Neuronal stem cell (in vitro differentiated cells): ENCODE data around the gene CHD5.

Experiments
- DNase-seq: peaks from one replicate; pipeline ENCODE4 v3.0.0-alpha.2; 2013; ENCODE audit warnings: low spot score
- H2AFZ ChIP-seq: one replicate; pipeline ENCODE4 v1.6.1; 2013; ENCODE audit warnings: mild to moderate bottlenecking, low read length, inconsistent platforms
- H2AK5ac ChIP-seq: 2 replicates; pipeline ENCODE4 v1.6.1; 2013; ENCODE audit warnings: low read depth, mild to moderate bottlenecking, inconsistent platforms, low read length, moderate library complexity, mixed read lengths
- H2BK120ac ChIP-seq: 2 replicates; pipeline ENCODE4 v1.6.1; 2013; ENCODE audit warnings: low read depth, mild to moderate bottlenecking, inconsistent platforms, low read length, moderate library complexity, mixed read lengths
- H2BK12ac ChIP-seq: one replicate; pipeline ENCODE4 v1.6.1; 2013; ENCODE audit warnings: low read length, inconsistent platforms
- H2BK15ac ChIP-seq: 2 replicates; pipeline ENCODE4 v1.6.1; 2013; ENCODE audit warnings: mild to moderate bottlenecking, low read length, inconsistent platforms, mixed read lengths
- H2BK5ac ChIP-seq: one replicate; pipeline ENCODE4 v1.6.1; 2013; ENCODE audit warnings: inconsistent platforms, mild to moderate bottlenecking, low read length, moderate library complexity
- H3K14ac ChIP-seq: one replicate; pipeline ENCODE4 v1.6.1; 2013; ENCODE audit warnings: low read length, inconsistent platforms
- H3K18ac ChIP-seq: 2 replicates; pipeline ENCODE4 v1.6.1; 2013; ENCODE audit warnings: low read length, inconsistent platforms
- H3K23ac ChIP-seq: 2 replicates; pipeline ENCODE4 v1.6.1; 2013; ENCODE audit warnings: low read depth, mild to moderate bottlenecking, mixed read lengths, low read length, inconsistent platforms; ENCODE audit not compliant: poor library complexity
- H3K27ac ChIP-seq: replicated peaks from 3 replicates; pipeline ENCODE4 v1.5.1; 2013; ENCODE audit warnings: low read length, inconsistent platforms
- H3K27me3 ChIP-seq, 3 experiments: 2 replicates each; pipeline ENCODE4 v1.6.1; 2013; ENCODE audit warnings: low read length in 3 of 3, mild to moderate bottlenecking in 2 of 3, inconsistent platforms in 1 of 3, low read depth in 1 of 3, mixed read lengths in 1 of 3, moderate library complexity in 1 of 3; ENCODE audit not compliant: control insufficient read depth in 3 of 3, insufficient read depth in 3 of 3
- H3K36me3 ChIP-seq, 2 donors: replicated peaks in 1 of 2; 2 replicates each; pipeline ENCODE4 v1.6.1; 2013; ENCODE audit warnings: low read length in 2 of 2; ENCODE audit not compliant: control insufficient read depth in 2 of 2, insufficient read depth in 2 of 2
- H3K4ac ChIP-seq: 2 replicates; pipeline ENCODE4 v1.6.1; 2013; ENCODE audit warnings: inconsistent platforms, mild to moderate bottlenecking, low read length, moderate library complexity
- H3K4me1 ChIP-seq, 2 donors: 1 replicate in 1 of 2; 2 replicates in 1 of 2; pipeline ENCODE4 v1.6.1; 2013; ENCODE audit warnings: low read length in 2 of 2, low read depth in 1 of 2; ENCODE audit not compliant: control insufficient read depth in 2 of 2, insufficient read depth in 1 of 2
- H3K4me2 ChIP-seq: one replicate; pipeline ENCODE4 v1.6.1; 2013; ENCODE audit warnings: mild to moderate bottlenecking, low read length, inconsistent platforms; ENCODE audit not compliant: insufficient read depth, poor library complexity, severe bottlenecking
- H3K4me3 ChIP-seq, 2 donors: 2 replicates each; pipeline ENCODE4 v1.5.1; 2013; ENCODE audit warnings: low read length in 2 of 2, mild to moderate bottlenecking in 2 of 2, inconsistent platforms in 1 of 2, moderate library complexity in 1 of 2
- H3K79me1 ChIP-seq: one replicate; pipeline ENCODE4 v1.6.1; 2013; ENCODE audit warnings: low read depth, mild to moderate bottlenecking, inconsistent platforms, low read length, moderate library complexity
- H3K9ac ChIP-seq: one replicate; pipeline ENCODE4 v1.6.1; 2013; ENCODE audit warnings: mild to moderate bottlenecking, low read depth, low read length, inconsistent platforms; ENCODE audit not compliant: poor library complexity
- H3K9me3 ChIP-seq, 2 donors: replicated peaks in 1 of 2; 2 replicates each; pipeline versions ENCODE3 to v1.6.1; 2013; ENCODE audit warnings: low read length in 2 of 2, mild to moderate bottlenecking in 2 of 2, inconsistent platforms in 1 of 2, low read depth in 1 of 2, mixed read lengths in 1 of 2, moderate library complexity in 1 of 2; ENCODE audit not compliant: control insufficient read depth in 2 of 2, insufficient read depth in 1 of 2
- H4K8ac ChIP-seq: one replicate; pipeline ENCODE4 v1.6.1; 2013; ENCODE audit warnings: low read depth, mild to moderate bottlenecking, inconsistent platforms, low read length, moderate library complexity
- H4K91ac ChIP-seq: one replicate; pipeline ENCODE4 v1.6.1; 2013; ENCODE audit warnings: low read length, low read depth, mild to moderate bottlenecking, inconsistent platforms; ENCODE audit not compliant: poor library complexity
- WGBS, 2 donors: extraction: QIAGEN DNeasy Blood & Tissue Kit; methylation state at CpG; one replicate each; pipeline ENCODE4 v1.1.7; 2013; ENCODE audit warnings: missing lambda C conversion rate in 2 of 2, mixed read lengths in 1 of 2; ENCODE audit not compliant: insufficient read length in 2 of 2, insufficient replicate concordance in 1 of 2; ENCODE audit errors: extremely low coverage in 2 of 2; 5-methylcytosine and 5-hydroxymethylcytosine counted together

The CHD5 gene

GRCh38 chr1:6130596-6130995, 49.5 kb downstream of the CHD5 start:
- Histone ChIP-seq H3K36me3 (no peaks in the 10 kb centered on the region), H3K4me3 (no peak overlapping the region), H2BK5ac (no peak overlapping the region), H4K91ac (no peak overlapping the region), H3K79me1 (no peaks in the 10 kb centered on the region), H2AFZ (no peak overlapping the region), H3K4me2 (no peak overlapping the region), H4K8ac (no peak overlapping the region), H3K9me3 (peaks cover 0 to 3% of the 10 kb centered on the region in 2 donors), H3K4me1 (peaks cover 0 to 6% of the 10 kb centered on the region in 2 donors), H3K27me3 (peaks cover 0 to 17% (median 1%) of the 10 kb centered on the region in 3 experiments), H2BK12ac (no peak overlapping the region), H3K9ac (no peak overlapping the region), H3K23ac (no peak overlapping the region), H2BK15ac (peak overlapping the region; percentile 33), H3K4ac (no peak overlapping the region), H3K27ac (no peak overlapping the region), H3K14ac (no peak overlapping the region), H2AK5ac (peak overlapping the region; percentile 26), H2BK120ac (no peak overlapping the region), H3K18ac (peak overlapping the region; percentile 39)
- DNase-seq, result no peak
- WGBS, 2 donors, result no CpG with 5 or more reads among the region's 7 CpGs

DNA sequence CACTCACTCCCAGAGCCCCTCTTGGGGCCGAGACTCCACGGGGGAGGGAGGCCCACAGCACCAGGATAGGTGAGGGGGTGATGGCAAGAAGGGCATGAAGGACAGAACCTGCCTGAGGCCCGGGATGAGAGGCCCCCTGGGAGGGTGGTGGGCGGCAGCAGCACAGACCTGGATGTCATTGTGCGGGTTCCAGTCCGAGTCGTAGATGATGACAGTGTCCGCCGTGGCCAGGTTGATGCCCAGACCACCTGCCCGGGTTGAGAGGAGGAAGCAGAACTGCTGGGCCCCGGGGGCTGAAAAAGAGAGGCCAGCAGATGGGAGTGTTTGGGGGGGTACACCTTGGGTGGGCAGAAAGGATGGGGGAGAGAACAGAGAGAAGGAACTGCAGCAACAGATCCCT, 50.1 kb downstream of the CHD5 start:
- H3K4me2 ChIP-seq, result no peak overlapping the region
- H2BK15ac ChIP-seq, result peak overlapping the region; percentile 37
- no peaks in the 10 kb centered on the region for H3K36me3 ChIP-seq
- H3K18ac ChIP-seq, result peak overlapping the region; percentile 19
- H3K4me3 ChIP-seq, result no peak overlapping the region
- no peak overlapping the region for H3K23ac ChIP-seq
- no CpG with 5 or more reads among the region's 11 CpGs for WGBS, 2 donors
- H2BK12ac ChIP-seq, result no peak overlapping the region
- DNase-seq, result no peak
- peaks cover 0 to 7% of the 10 kb centered on the region in 2 donors for H3K4me1 ChIP-seq
- peaks cover 0 to 3% of the 10 kb centered on the region in 2 donors for H3K9me3 ChIP-seq
- H3K27me3 ChIP-seq, result peaks cover 0 to 17% (median 1%) of the 10 kb centered on the region in 3 experiments
- no peaks in the 10 kb centered on the region for H3K79me1 ChIP-seq
- no peak overlapping the region for H3K27ac ChIP-seq
- H2AFZ ChIP-seq, result no peak overlapping the region
- H3K4ac ChIP-seq, result no peak overlapping the region
- H4K91ac ChIP-seq, result no peak overlapping the region
- H2AK5ac ChIP-seq, result peak overlapping the region; percentile 88
- no peak overlapping the region for H4K8ac ChIP-seq
- no peak overlapping the region for H3K9ac ChIP-seq
- H2BK5ac ChIP-seq, result no peak overlapping the region
- no peak overlapping the region for H3K14ac ChIP-seq
- no peak overlapping the region for H2BK120ac ChIP-seq

DNA sequence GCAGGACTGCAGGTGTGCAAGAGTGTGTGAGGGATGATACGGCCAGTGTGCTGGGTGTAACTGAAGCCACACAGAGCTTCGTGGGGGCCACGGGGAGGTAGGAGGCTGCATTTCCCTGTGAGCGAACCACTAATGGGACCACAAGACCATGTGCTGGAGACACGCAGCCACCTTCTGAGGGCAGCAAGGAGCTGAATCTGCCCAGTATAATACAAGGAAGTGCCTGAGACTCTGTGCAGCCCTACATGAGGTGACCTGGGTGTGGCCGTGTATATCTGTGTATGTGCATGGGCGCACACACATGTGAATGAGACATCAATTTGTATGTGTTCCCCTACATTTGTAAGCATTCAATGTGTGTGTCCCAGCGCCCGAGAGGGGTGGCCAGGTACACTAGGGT, 50.8 kb downstream of the CHD5 start:
- no peaks in the 10 kb centered on the region for H3K36me3 ChIP-seq
- peak overlapping the region; percentile 34 for H3K23ac ChIP-seq
- peak overlapping the region; percentile 75 for H2BK12ac ChIP-seq
- peaks cover 0 to 8% of the 10 kb centered on the region in 2 donors for H3K4me1 ChIP-seq
- no peak overlapping the region for H3K4me3 ChIP-seq
- peak overlapping the region; percentile 48 for H2BK5ac ChIP-seq
- no peak overlapping the region for H3K27ac ChIP-seq
- DNase-seq, result no peak
- peak overlapping the region; percentile 71 for H3K14ac ChIP-seq
- no peak overlapping the region for H2AK5ac ChIP-seq
- peak overlapping the region; percentile 64 for H3K18ac ChIP-seq
- H3K9me3 ChIP-seq, result peaks cover 0 to 3% of the 10 kb centered on the region in 2 donors
- no peak overlapping the region for H4K8ac ChIP-seq
- no peak overlapping the region for H4K91ac ChIP-seq
- H2BK120ac ChIP-seq, result no peak overlapping the region
- peak overlapping the region; percentile 94 for H2BK15ac ChIP-seq
- peak overlapping the region; percentile 50 for H3K9ac ChIP-seq
- no CpG with 5 or more reads among the region's 9 CpGs for WGBS, 2 donors
- peaks cover 0 to 17% (median 1%) of the 10 kb centered on the region in 3 experiments for H3K27me3 ChIP-seq
- no peak overlapping the region for H3K4ac ChIP-seq
- H3K4me2 ChIP-seq, result no peak overlapping the region
- no peak overlapping the region for H2AFZ ChIP-seq
- H3K79me1 ChIP-seq, result no peaks in the 10 kb centered on the region

DNA sequence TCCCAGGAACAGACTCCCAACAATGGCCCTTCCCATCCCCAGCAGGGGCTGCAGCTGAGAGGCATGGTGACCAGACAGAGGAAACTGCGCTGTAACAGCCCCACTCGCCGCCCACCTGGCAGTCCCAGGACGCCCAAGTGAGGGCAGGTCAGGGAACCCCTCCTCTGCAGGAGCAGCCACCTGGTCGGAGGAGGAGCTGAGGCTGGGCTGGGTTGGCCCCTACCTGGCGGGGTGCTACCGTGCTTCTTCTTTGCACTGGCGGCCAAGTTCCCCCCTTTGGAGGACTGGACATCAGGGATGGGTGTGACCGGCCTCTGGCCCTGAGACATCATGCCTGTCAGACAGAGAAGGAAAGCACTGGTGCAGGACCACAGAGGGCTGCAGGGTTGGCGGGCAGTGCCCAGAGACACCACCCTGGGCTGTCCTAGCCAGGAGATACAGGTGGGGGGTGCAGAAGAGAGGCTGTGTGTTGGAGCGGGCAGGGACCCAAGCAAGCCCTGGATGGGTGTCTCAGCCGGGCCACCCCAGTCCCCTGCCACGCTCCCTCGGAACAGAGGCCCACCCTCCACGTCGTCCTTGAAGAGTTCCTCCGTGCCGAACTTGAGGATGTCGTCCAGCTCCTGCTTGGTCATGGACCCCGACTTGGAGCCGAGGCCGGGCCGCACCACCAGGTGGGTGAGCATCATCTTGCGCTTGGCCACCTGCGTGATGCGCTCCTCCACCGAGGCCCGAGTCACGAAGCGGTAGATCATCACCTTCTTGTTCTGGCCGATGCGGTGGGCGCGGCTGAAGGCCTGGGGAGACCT, 51.6 kb downstream of the CHD5 start:
- H3K27ac ChIP-seq, result no peak overlapping the region
- no peaks in the 10 kb centered on the region for H3K79me1 ChIP-seq
- H4K91ac ChIP-seq, result no peak overlapping the region
- peak overlapping the region; percentile 66 for H3K18ac ChIP-seq
- H3K4me3 ChIP-seq, result peak overlapping the region in 1 of 2 donors; percentile 20
- peak overlapping the region; percentile 95 for H2AK5ac ChIP-seq
- peaks cover 0 to 3% of the 10 kb centered on the region in 2 donors for H3K9me3 ChIP-seq
- H3K14ac ChIP-seq, result peak overlapping the region; percentile 56
- no peak for DNase-seq
- peaks cover 0 to 8% of the 10 kb centered on the region in 2 donors for H3K4me1 ChIP-seq
- no peak overlapping the region for H3K4ac ChIP-seq
- WGBS, 2 donors, result no CpG with 5 or more reads among the region's 34 CpGs
- H2BK120ac ChIP-seq, result no peak overlapping the region
- H2AFZ ChIP-seq, result no peak overlapping the region
- no peak overlapping the region for H4K8ac ChIP-seq
- peak overlapping the region; percentile 44 for H3K23ac ChIP-seq
- peak overlapping the region; percentile 48 for H2BK5ac ChIP-seq
- no peaks in the 10 kb centered on the region for H3K36me3 ChIP-seq
- H3K4me2 ChIP-seq, result peak overlapping the region; percentile 28
- peak overlapping the region; percentile 18 for H3K9ac ChIP-seq
- H3K27me3 ChIP-seq, result peaks cover 0 to 17% (median 1%) of the 10 kb centered on the region in 3 experiments
- H2BK15ac ChIP-seq, result peak overlapping the region; percentile 94
- peak overlapping the region; percentile 75 for H2BK12ac ChIP-seq
